ENCODE measurements around the gene CMTR1.
"Not testable (repeated sequence)": the region's sequence is repeated elsewhere in the genome, so short reads cannot be mapped to it uniquely, and the experiment has no call there.

CMTR1 gene

GRCh38 chr6:37435373-37435772 lies 2.4 kb downstream of the CMTR1 start:
- DNase-seq: no peak

GRCh38 chr6:37435816-37436215 lies 2.8 kb downstream of the CMTR1 start:
- no peak for DNase-seq

GRCh38 chr6:37438930-37439329 lies 5.9 kb downstream of the CMTR1 start:
- no peak for DNase-seq

GRCh38 chr6:37441651-37442050 lies 8.6 kb downstream of the CMTR1 start:
- no peak for DNase-seq

GRCh38 chr6:37442416-37443215 lies 9.6 kb downstream of the CMTR1 start:
- DNase-seq: no peak

- DNase-seq: not testable (repeated sequence)
Measured at GRCh38 chr6:37443216-37443542, 10.2 kb downstream of the CMTR1 start.

GRCh38 chr6:37449984-37450383 lies 17.0 kb downstream of the CMTR1 start:
- DNase-seq: no peak

GRCh38 chr6:37451441-37452193 lies 18.6 kb downstream of the CMTR1 start:
- DNase-seq: no peak

GRCh38 chr6:37452522-37452921 lies 19.5 kb downstream of the CMTR1 start:
- no peak for DNase-seq

- DNase-seq: peak in 1 of 3 experiments; percentile 77
Measured at GRCh38 chr6:37454420-37455140, 21.6 kb downstream of the CMTR1 start.

- DNase-seq: no peak
Measured at GRCh38 chr6:37456126-37456525, 23.1 kb downstream of the CMTR1 start.

- no peak for DNase-seq
Measured at GRCh38 chr6:37456816-37457560, 24.0 kb downstream of the CMTR1 start.

GRCh38 chr6:37459981-37460800 lies 27.2 kb downstream of the CMTR1 start:
- DNase-seq: peak; percentile 68 to 95 (median 85)

GRCh38 chr6:37460805-37461204 lies 27.8 kb downstream of the CMTR1 start:
- DNase-seq: no peak

- no peak for DNase-seq
Measured at GRCh38 chr6:37463110-37463509, 30.1 kb downstream of the CMTR1 start.

- no peak for DNase-seq
Measured at GRCh38 chr6:37467718-37468117, 34.7 kb downstream of the CMTR1 start.

GRCh38 chr6:37473364-37474095 lies 40.5 kb downstream of the CMTR1 start:
- peak in 1 of 3 experiments; percentile 20 for DNase-seq

GRCh38 chr6:37474316-37474715 lies 41.3 kb downstream of the CMTR1 start:
- no peak for DNase-seq

- no peak for DNase-seq
Measured at GRCh38 chr6:37477191-37477590, 44.2 kb downstream of the CMTR1 start.

- DNase-seq: no peak
Measured at GRCh38 chr6:37477656-37478435, 44.8 kb downstream of the CMTR1 start.

All from NCI-H1417 (cell line).